ENCODE results near the gene METTL1.
A peak's percentile ranks its signal among the peaks of the same experiment; 100 is the strongest.

METTL1 gene

GRCh38 chr12:57765698-57766463 is 6.0 kb downstream of the METTL1 start:
- DNase-seq: no peak
- Histone ChIP-seq H2BK15ac (ENCODE audit: low read depth, poor library complexity, severe bottlenecking) (no peak overlapping the region), H3K9me3 (ENCODE audit: control insufficient read depth, low read length) (no peaks in the 10 kb centered on the region), H3K9ac (ENCODE audit: low read length) (peak overlapping the region; percentile 31), H3K4me2 (ENCODE audit: low read length, poor library complexity, severe bottlenecking) (peak overlapping the region; percentile 59), H3K36me3 (ENCODE audit: control insufficient read depth in 1 of 2, insufficient read depth in 2 of 2, low read depth in 1 of 2, low read length in 2 of 2) (peaks cover 21 to 29% of the 10 kb centered on the region in 2 experiments), H2BK120ac (ENCODE audit: low read depth, low read length) (no peak overlapping the region), H4K8ac (ENCODE audit: low read length) (no peak overlapping the region), H2AK5ac (ENCODE audit: low read length, severe bottlenecking) (no peak overlapping the region), H3K23ac (ENCODE audit: low read length in 2 of 2) (peak overlapping the region in 1 of 2 experiments; percentile 71), H3K18ac (ENCODE audit: low read depth in 1 of 2, low read length in 2 of 2) (no peak overlapping the region), H2AFZ (ENCODE audit: low read depth, low read length) (no peak overlapping the region), H3K4me1 (ENCODE audit: control insufficient read depth, insufficient read depth, low read depth, low read length) (peaks cover 27% of the 10 kb centered on the region), H4K91ac (ENCODE audit: low read length) (no peak overlapping the region), H3K27me3 (ENCODE audit: control insufficient read depth in 1 of 2, insufficient read depth in 1 of 2, low read length in 2 of 2) (peaks cover 52 to 58% of the 10 kb centered on the region in 2 experiments), H3K27ac (ENCODE audit: low read length, poor library complexity, severe bottlenecking) (no peak overlapping the region), H3K4me3 (ENCODE audit: insufficient read depth in 1 of 2, low read depth in 1 of 2, low read length in 2 of 2) (peak overlapping the region; percentile 35 to 73), H3K4ac (ENCODE audit: low read depth in 1 of 2, low read length in 2 of 2) (no peak overlapping the region), H3K79me1 (replicated peaks; ENCODE audit: low read length, poor library complexity, severe bottlenecking) (peaks cover 8% of the 10 kb centered on the region), H2BK5ac (ENCODE audit: low read depth, low read length, poor library complexity, severe bottlenecking) (no peak overlapping the region), H3K14ac (ENCODE audit: low read length in 2 of 2) (no peak overlapping the region), H2BK12ac (ENCODE audit: low read length in 2 of 2) (no peak overlapping the region)
- WGBS: 13% methylated on average over 37 of the region's 40 CpGs

GRCh38 chr12:57765003-57765697 is 6.8 kb downstream of the METTL1 start:
- 3% methylated on average over 57 of the region's 60 CpGs for WGBS
- H4K91ac ChIP-seq (ENCODE audit: low read length): no peak overlapping the region
- H2BK15ac ChIP-seq (ENCODE audit: low read depth, poor library complexity, severe bottlenecking): no peak overlapping the region
- H3K36me3 ChIP-seq (ENCODE audit: control insufficient read depth in 1 of 2, insufficient read depth in 2 of 2, low read depth in 1 of 2, low read length in 2 of 2): peaks cover 17 to 22% of the 10 kb centered on the region in 2 experiments
- peak overlapping the region in 1 of 2 experiments; percentile 11 for H3K18ac ChIP-seq (ENCODE audit: low read depth in 1 of 2, low read length in 2 of 2)
- H3K4ac ChIP-seq (ENCODE audit: low read depth in 1 of 2, low read length in 2 of 2): no peak overlapping the region
- peaks cover 3% of the 10 kb centered on the region for H3K79me1 ChIP-seq (replicated peaks; ENCODE audit: low read length, poor library complexity, severe bottlenecking)
- H2BK5ac ChIP-seq (ENCODE audit: low read depth, low read length, poor library complexity, severe bottlenecking): no peak overlapping the region
- no peaks in the 10 kb centered on the region for H3K9me3 ChIP-seq (ENCODE audit: control insufficient read depth, low read length)
- peak overlapping the region; percentile 35 to 73 for H3K4me3 ChIP-seq (ENCODE audit: insufficient read depth in 1 of 2, low read depth in 1 of 2, low read length in 2 of 2)
- peak; percentile 55 for DNase-seq
- H2AK5ac ChIP-seq (ENCODE audit: low read length, severe bottlenecking): no peak overlapping the region
- H3K9ac ChIP-seq (ENCODE audit: low read length): peak overlapping the region; percentile 32
- H4K8ac ChIP-seq (ENCODE audit: low read length): peak overlapping the region; percentile 31
- peak overlapping the region in 1 of 2 experiments; percentile 88 for H3K14ac ChIP-seq (ENCODE audit: low read length in 2 of 2)
- H2AFZ ChIP-seq (ENCODE audit: low read depth, low read length): no peak overlapping the region
- no peak overlapping the region for H3K27ac ChIP-seq (ENCODE audit: low read length, poor library complexity, severe bottlenecking)
- H3K23ac ChIP-seq (ENCODE audit: low read length in 2 of 2): peak overlapping the region in 1 of 2 experiments; percentile 97
- peaks cover 24% of the 10 kb centered on the region for H3K4me1 ChIP-seq (ENCODE audit: control insufficient read depth, insufficient read depth, low read depth, low read length)
- H2BK120ac ChIP-seq (ENCODE audit: low read depth, low read length): no peak overlapping the region
- peak overlapping the region; percentile 59 for H3K4me2 ChIP-seq (ENCODE audit: low read length, poor library complexity, severe bottlenecking)
- H3K27me3 ChIP-seq (ENCODE audit: control insufficient read depth in 1 of 2, insufficient read depth in 1 of 2, low read length in 2 of 2): peaks cover 52 to 58% of the 10 kb centered on the region in 2 experiments
- H2BK12ac ChIP-seq (ENCODE audit: low read length in 2 of 2): no peak overlapping the region

GRCh38 chr12:57764662-57765002 is 7.3 kb downstream of the METTL1 start:
- Histone ChIP-seq H3K9ac (ENCODE audit: low read length) (peak overlapping the region; percentile 32), H3K23ac (ENCODE audit: low read length in 2 of 2) (peak overlapping the region in 1 of 2 experiments; percentile 97), H4K8ac (ENCODE audit: low read length) (no peak overlapping the region), H3K4me3 (ENCODE audit: insufficient read depth in 1 of 2, low read depth in 1 of 2, low read length in 2 of 2) (peak overlapping the region in 1 of 2 experiments; percentile 73), H3K14ac (ENCODE audit: low read length in 2 of 2) (peak overlapping the region in 1 of 2 experiments; percentile 88), H2BK12ac (ENCODE audit: low read length in 2 of 2) (no peak overlapping the region), H3K27ac (ENCODE audit: low read length, poor library complexity, severe bottlenecking) (no peak overlapping the region), H3K36me3 (ENCODE audit: control insufficient read depth in 1 of 2, insufficient read depth in 2 of 2, low read depth in 1 of 2, low read length in 2 of 2) (peaks cover 14 to 17% of the 10 kb centered on the region in 2 experiments), H3K4ac (ENCODE audit: low read depth in 1 of 2, low read length in 2 of 2) (no peak overlapping the region), H2BK5ac (ENCODE audit: low read depth, low read length, poor library complexity, severe bottlenecking) (no peak overlapping the region), H3K18ac (ENCODE audit: low read depth in 1 of 2, low read length in 2 of 2) (no peak overlapping the region), H3K27me3 (ENCODE audit: control insufficient read depth in 1 of 2, insufficient read depth in 1 of 2, low read length in 2 of 2) (peaks cover 52 to 58% of the 10 kb centered on the region in 2 experiments), H3K79me1 (replicated peaks; ENCODE audit: low read length, poor library complexity, severe bottlenecking) (peaks cover 1% of the 10 kb centered on the region), H3K9me3 (ENCODE audit: control insufficient read depth, low read length) (no peaks in the 10 kb centered on the region), H2AK5ac (ENCODE audit: low read length, severe bottlenecking) (no peak overlapping the region), H3K4me1 (ENCODE audit: control insufficient read depth, insufficient read depth, low read depth, low read length) (peaks cover 24% of the 10 kb centered on the region), H3K4me2 (ENCODE audit: low read length, poor library complexity, severe bottlenecking) (peak overlapping the region; percentile 59), H2BK15ac (ENCODE audit: low read depth, poor library complexity, severe bottlenecking) (no peak overlapping the region), H2BK120ac (ENCODE audit: low read depth, low read length) (no peak overlapping the region), H4K91ac (ENCODE audit: low read length) (no peak overlapping the region), H2AFZ (ENCODE audit: low read depth, low read length) (no peak overlapping the region)
- no peak for DNase-seq
- WGBS: 24% methylated on average over 17 of the region's 17 CpGs

Data from mesenchymal stem cell (in vitro differentiated cells and primary cell).